CD4-positive, alpha-beta T cell treated with Interleukin-15 for 4 hours (primary cell): ENCODE measurements around the gene HCFC1R1.

ENCODE experiments used
- DNase-seq: peaks from one replicate; pipeline ENCODE4 v3.0.0-alpha.2; 2020; ENCODE audit warnings: low spot score

The HCFC1R1 gene

DNA sequence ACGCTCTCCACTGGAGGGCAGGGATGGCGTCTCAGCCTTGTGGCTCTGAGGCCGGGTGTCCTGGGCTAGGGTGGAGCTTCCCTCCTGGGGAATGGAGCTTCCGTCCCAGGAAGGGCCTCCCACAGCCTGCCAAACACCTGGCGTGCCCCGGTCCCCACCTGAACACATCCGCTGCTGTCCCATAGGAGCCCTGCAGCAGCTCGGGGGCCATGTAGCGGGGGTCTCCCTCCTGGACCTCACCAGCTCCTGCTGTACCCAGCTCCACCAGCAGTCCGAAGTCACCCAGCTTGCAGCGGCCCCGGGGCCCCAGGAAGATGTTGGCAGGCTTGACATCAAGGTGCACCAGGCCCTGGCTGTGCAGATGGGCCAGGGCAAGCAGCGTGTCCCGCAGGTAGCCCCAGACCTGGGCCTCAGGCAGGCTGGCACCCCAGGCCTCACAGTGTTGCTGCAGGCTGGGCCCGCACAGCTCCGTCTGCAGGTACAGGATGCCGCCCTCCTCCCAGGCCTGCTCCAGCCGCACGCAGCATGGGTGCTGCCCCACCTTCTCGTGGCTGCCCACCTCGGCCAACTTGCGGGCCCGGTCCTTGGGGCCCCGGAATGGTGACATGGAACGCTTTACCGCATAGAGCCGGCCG, 48.5 kb downstream of the HCFC1R1 start:
- DNase-seq, result no peak

- DNase-seq, result no peak
Observed at GRCh38 chr16:2974319-2975056, 49.3 kb downstream of the HCFC1R1 start.

DNA sequence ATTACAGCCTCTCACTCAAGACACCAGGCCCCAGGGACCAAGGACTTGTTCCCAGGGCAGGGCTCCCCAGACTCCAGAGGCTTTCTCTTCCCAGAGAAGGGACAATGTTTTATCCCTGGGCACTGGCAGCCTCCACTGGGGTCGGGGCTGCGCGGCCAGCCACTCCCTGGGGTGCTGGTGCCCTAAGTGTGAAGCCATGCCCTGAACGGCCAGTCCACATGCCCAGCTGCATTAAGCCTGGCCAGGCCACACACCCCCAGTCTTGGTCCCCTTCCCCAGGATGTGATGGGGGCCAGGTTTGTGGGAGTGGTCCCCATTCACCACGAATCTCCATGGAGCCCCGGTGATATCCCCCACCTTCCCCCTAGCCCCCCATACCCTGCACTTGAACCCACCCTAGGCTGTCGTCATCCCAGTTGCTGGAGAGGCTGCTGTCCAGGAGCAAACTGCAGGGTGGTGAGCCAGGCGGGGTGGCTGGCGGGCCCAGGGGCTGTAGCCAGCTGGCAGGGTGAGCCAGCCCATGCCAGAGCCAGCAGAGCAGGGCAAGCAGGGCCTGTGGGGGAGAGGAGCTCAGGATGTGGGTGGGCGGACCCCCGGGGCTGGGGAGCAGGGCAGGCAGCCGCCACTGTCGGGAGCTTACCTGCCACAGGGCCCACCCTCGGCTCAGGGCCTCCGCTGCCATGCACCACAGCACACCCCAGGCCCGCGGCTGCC, 50.0 kb downstream of the HCFC1R1 start:
- DNase-seq, result no peak

DNA sequence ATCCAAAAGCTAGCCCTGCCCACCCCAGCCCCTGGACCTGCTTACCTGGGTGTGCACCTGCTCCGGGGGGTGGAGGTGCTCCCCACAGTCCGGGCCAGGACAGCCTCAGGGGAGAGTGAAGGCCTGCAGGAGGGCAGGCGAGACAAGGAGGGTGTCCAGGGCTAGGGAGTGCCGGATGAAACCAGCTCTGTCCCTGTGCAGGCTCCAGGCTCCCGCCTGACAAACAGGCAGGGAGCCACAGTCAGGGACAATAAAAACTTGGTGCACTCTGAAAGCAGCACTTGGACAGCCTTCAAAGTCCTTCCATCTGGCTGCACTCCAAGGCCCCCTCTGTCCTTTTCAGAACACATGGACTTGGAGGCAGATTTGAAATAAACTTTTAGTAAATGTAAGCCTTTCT, 50.6 kb downstream of the HCFC1R1 start:
- no peak for DNase-seq
